GM18505 (cell line): ENCODE data around the gene FGF3.

Experiments
- ATAC-seq: cut with Tn5 transposase; IDR thresholded peaks from one replicate; pipeline ENCODE4 v1.9.1; 2021; ENCODE audit not compliant: unreplicated experiment
- POLR2A ChIP-seq: IDR thresholded peaks from 4 replicates; pipeline ENCODE4 v1.6.1; 2011; ENCODE audit warnings: borderline replicate concordance; ENCODE audit not compliant: insufficient read depth, insufficient read length; ENCODE audit errors: extremely low read depth

Gene FGF3

GRCh38 chr11:69812256-69812655 lies 7.0 kb downstream of the FGF3 start:
- ATAC-seq, result no peak
- no peak for TF ChIP-seq POLR2A

GRCh38 chr11:69811431-69811830 lies 7.8 kb downstream of the FGF3 start:
- TF ChIP-seq POLR2A, result no peak
- ATAC-seq, result no peak

GRCh38 chr11:69810289-69811118 lies 8.7 kb downstream of the FGF3 start:
- ATAC-seq, result no peak
- no peak for TF ChIP-seq POLR2A

- ATAC-seq, result no peak
- TF ChIP-seq POLR2A, result no peak
These were observed 10.5 kb downstream of the FGF3 start for GRCh38 chr11:69808667-69809086.

GRCh38 chr11:69807106-69807815 lies 12.0 kb downstream of the FGF3 start:
- ATAC-seq, result no peak
- no peak for TF ChIP-seq POLR2A

GRCh38 chr11:69804769-69805508 lies 14.3 kb downstream of the FGF3 start:
- TF ChIP-seq POLR2A, result no peak
- ATAC-seq, result no peak

- ATAC-seq, result no peak
- TF ChIP-seq POLR2A, result no peak
These were observed 15.5 kb downstream of the FGF3 start for GRCh38 chr11:69803604-69804218.

- no peak for TF ChIP-seq POLR2A
- no peak for ATAC-seq
These were observed 16.2 kb downstream of the FGF3 start for GRCh38 chr11:69803022-69803421.

- ATAC-seq, result no peak
- no peak for TF ChIP-seq POLR2A
These were observed 16.6 kb downstream of the FGF3 start for GRCh38 chr11:69802590-69802989.

- ATAC-seq, result no peak
- no peak for TF ChIP-seq POLR2A
These were observed 17.5 kb downstream of the FGF3 start for GRCh38 chr11:69801513-69802335.

GRCh38 chr11:69800278-69800677 lies 18.9 kb downstream of the FGF3 start:
- no peak for ATAC-seq
- TF ChIP-seq POLR2A, result no peak

- no peak for ATAC-seq
- TF ChIP-seq POLR2A, result no peak
These were observed 19.6 kb downstream of the FGF3 start for GRCh38 chr11:69799582-69799981.
